IMR-90 (cell line): Measurements from ENCODE around the gene SNRPD3. TPM values are rescaled to one million over a fixed set of nuclear protein-coding genes. Genes with fewer than 3 reads are reported as not detected.
A peak's percentile ranks its signal among the peaks of the same experiment; 100 is the strongest.

Experiments
- ATAC-seq: fragments of 200-7000 bp; cut with Tn5 transposase; 2 replicates; pipeline ENCODE4 v1.9.1; 2020; ENCODE audit warnings: low read depth, mild to moderate bottlenecking, moderate library complexity
- BruUV-seq: library from RNA; stranded (reverse); fragments of 400-500 nt; replicated peaks from 2 replicates; lab custom pipeline; 2021; lab: Mats Ljungman, UMichigan
- CTCF ChIA-PET: fragments of 300-600 bp; formaldehyde crosslinking; extraction: SDS; loops from one replicate; lab custom pipeline; 2021; ENCODE audit warnings: antibody characterized with exemption; lab: Yijun Ruan, JAX
- POLR2A ChIA-PET: fragments of 300-600 bp; sonication (Branson Sonifier 250); formaldehyde crosslinking; loops from one replicate; lab custom pipeline; 2022; ENCODE audit warnings: antibody characterized with exemption; ENCODE audit not compliant: unreplicated experiment; lab: Charles Lee
- DNase-seq: peaks from one replicate; pipeline ENCODE4 v3.0.0; 2013
- H2AFZ ChIP-seq: replicated peaks from 2 replicates; pipeline ENCODE3; 2013; ENCODE audit warnings: low read length, mild to moderate bottlenecking; ENCODE audit not compliant: poor library complexity
- H2AK5ac ChIP-seq: 2 replicates; pipeline ENCODE4 v1.6.1; 2013; ENCODE audit warnings: low read depth, low read length, inconsistent platforms
- H2AK9ac ChIP-seq: replicated peaks from 2 replicates; pipeline ENCODE3; 2013; ENCODE audit warnings: mild to moderate bottlenecking, low read depth, low read length, moderate library complexity; ENCODE audit not compliant: poor library complexity
- H2BK120ac ChIP-seq: 2 replicates; pipeline ENCODE4 v1.6.1; 2013; ENCODE audit warnings: low read depth, low read length, inconsistent platforms
- H2BK15ac ChIP-seq: 3 replicates; pipeline ENCODE4 v1.6.1; 2013; ENCODE audit warnings: low read depth, low read length, inconsistent platforms
- H2BK20ac ChIP-seq: 2 replicates; pipeline ENCODE4 v1.6.1; 2013; ENCODE audit warnings: low read depth, mild to moderate bottlenecking, inconsistent platforms, low read length, moderate library complexity
- H2BK5ac ChIP-seq: 2 replicates; pipeline ENCODE4 v1.6.1; 2013; ENCODE audit warnings: mild to moderate bottlenecking, low read depth, low read length, inconsistent platforms; ENCODE audit not compliant: poor library complexity, severe bottlenecking
- H3K14ac ChIP-seq: replicated peaks from 2 replicates; pipeline ENCODE4 v1.6.1; 2013; ENCODE audit warnings: low read depth, low read length, inconsistent platforms
- H3K18ac ChIP-seq: 2 replicates; pipeline ENCODE4 v1.6.1; 2013; ENCODE audit warnings: low read depth, low read length, control low read depth
- H3K23ac ChIP-seq: 2 replicates; pipeline ENCODE4 v1.6.1; 2013; ENCODE audit warnings: low read depth, low read length, inconsistent platforms
- H3K27ac ChIP-seq: 2 replicates; pipeline ENCODE4 v1.5.1; 2013; ENCODE audit warnings: mild to moderate bottlenecking, control low read depth, low read length; ENCODE audit not compliant: insufficient read depth
- H3K27me3 ChIP-seq: 2 replicates; pipeline ENCODE4 v1.6.1; 2013; ENCODE audit warnings: low read length; ENCODE audit not compliant: control insufficient read depth, insufficient read depth
- H3K36me3 ChIP-seq: 2 replicates; pipeline ENCODE4 v1.6.1; 2013; ENCODE audit warnings: low read length, mixed read lengths; ENCODE audit not compliant: control insufficient read depth, insufficient read depth
- H3K4ac ChIP-seq: 2 replicates; pipeline ENCODE4 v1.6.1; 2013; ENCODE audit warnings: low read depth, low read length, inconsistent platforms
- H3K4me1 ChIP-seq: 2 replicates; pipeline ENCODE4 v1.6.1; 2013; ENCODE audit warnings: low read length, mixed read lengths; ENCODE audit not compliant: control insufficient read depth, insufficient read depth
- H3K4me2 ChIP-seq: 2 replicates; pipeline ENCODE4 v1.6.1; 2013; ENCODE audit warnings: low read depth, mild to moderate bottlenecking, control low read depth, low read length, moderate library complexity
- H3K4me3 ChIP-seq: 2 replicates; pipeline ENCODE4 v1.5.1; 2013; ENCODE audit warnings: low read depth, mild to moderate bottlenecking, control low read depth, low read length, moderate library complexity; ENCODE audit not compliant: insufficient read depth
- H3K56ac ChIP-seq: 2 replicates; pipeline ENCODE4 v1.6.1; 2013; ENCODE audit warnings: low read length, inconsistent platforms; ENCODE audit not compliant: insufficient read depth; ENCODE audit errors: extremely low read depth
- H3K79me1 ChIP-seq, 2 experiments: 2 replicates each; pipeline ENCODE4 v1.6.1; 2013; ENCODE audit warnings: low read length in 2 of 2, inconsistent platforms in 1 of 2, low read depth in 1 of 2
- H3K9ac ChIP-seq: 2 replicates; pipeline ENCODE4 v1.6.1; 2013; ENCODE audit warnings: low read depth, low read length, control low read depth
- H3K9me1 ChIP-seq: 2 replicates; pipeline ENCODE4 v1.6.1; 2013; ENCODE audit warnings: low read length, inconsistent platforms; ENCODE audit not compliant: insufficient read depth
- H3K9me3 ChIP-seq: 2 replicates; pipeline ENCODE4 v1.6.1; 2013; ENCODE audit warnings: low read length; ENCODE audit not compliant: control insufficient read depth, insufficient read depth
- H4K20me1 ChIP-seq: 2 replicates; pipeline ENCODE4 v1.6.1; 2013; ENCODE audit warnings: low read length, inconsistent platforms; ENCODE audit not compliant: insufficient read depth
- H4K5ac ChIP-seq: 2 replicates; pipeline ENCODE4 v1.6.1; 2013; ENCODE audit warnings: mild to moderate bottlenecking, low read depth, low read length, control low read depth
- H4K8ac ChIP-seq, 2 experiments: 2 replicates each; pipeline ENCODE4 v1.6.1; 2013; ENCODE audit warnings: low read depth in 2 of 2, low read length in 2 of 2, control low read depth in 1 of 2, inconsistent platforms in 1 of 2
- H4K91ac ChIP-seq: 2 replicates; pipeline ENCODE4 v1.6.1; 2013; ENCODE audit warnings: low read depth, low read length, inconsistent platforms; ENCODE audit not compliant: insufficient read depth
- BHLHE40 ChIP-seq: fragments of 150-350 bp; IDR thresholded peaks from 2 replicates; pipeline ENCODE4 v1.6.1; 2016; ENCODE audit warnings: mild to moderate bottlenecking, low read depth, low read length
- CEBPB ChIP-seq: IDR thresholded peaks from 2 replicates; pipeline ENCODE4 v1.6.1; 2012; ENCODE audit warnings: low read depth, low read length, improper control_type of control experiment
- FOS ChIP-seq: fragments of 150-350 bp; IDR thresholded peaks from 2 replicates; pipeline ENCODE4 v1.6.1; 2016; ENCODE audit warnings: low read depth, low read length
- MAFK ChIP-seq: IDR thresholded peaks from 2 replicates; pipeline ENCODE4 v1.6.1; 2012; ENCODE audit warnings: low read depth, low read length, improper control_type of control experiment
- MAZ ChIP-seq: IDR thresholded peaks from 2 replicates; pipeline ENCODE4 v1.6.1; 2012; ENCODE audit warnings: low read depth, mild to moderate bottlenecking, low read length, improper control_type of control experiment, moderate library complexity, borderline replicate concordance
- MXI1 ChIP-seq: IDR thresholded peaks from 2 replicates; pipeline ENCODE4 v1.6.1; 2012; ENCODE audit warnings: low read depth, mild to moderate bottlenecking, low read length, moderate library complexity, borderline replicate concordance
- NFE2L2 ChIP-seq: fragments of 150-350 bp; IDR thresholded peaks from 2 replicates; pipeline ENCODE4 v1.6.1; 2016; ENCODE audit warnings: low read depth, mild to moderate bottlenecking, low read length
- RAD21 ChIP-seq: IDR thresholded peaks from 2 replicates; pipeline ENCODE4 v1.6.1; 2012; ENCODE audit warnings: low read length, improper control_type of control experiment
- WGBS, 2 experiments: methylation state at CpG; one replicate each; pipeline versions ENCODE4 v1.1.5 to v1.1.7; 2013; ENCODE audit warnings: missing lambda C conversion rate in 2 of 2; ENCODE audit not compliant: insufficient read length in 1 of 2; ENCODE audit errors: extremely low coverage in 2 of 2; 5-methylcytosine and 5-hydroxymethylcytosine counted together
- dilution Hi-C: fragments of 300-500 bp; cut with HindIII; formaldehyde crosslinking; loops from one replicate; pipeline ENCODE4 v1.14.3; 2018; ENCODE audit warnings: low sequenced_read_pairs; ENCODE audit not compliant: unreplicated experiment
- in situ Hi-C: fragments of 300-500 bp; cut with MboI; formaldehyde crosslinking; loops from 3 replicates; pipeline ENCODE4 v1.14.3; 2019; ENCODE audit warnings: low sequenced_read_pairs, inconsistent platforms, mixed read lengths
- intact Hi-C: fragments of 100-400 bp; cut with micrococcal nuclease; formaldehyde crosslinking; loops from 2 replicates; pipeline ENCODE4 v1.10.0; 2022
- polyA plus RNA-seq, 3 experiments: library from polyadenylated mRNA; depleted of rRNA; stranded (reverse); fragments of >200 nt; gene quantifications; 2 replicates each; pipeline ENCODE4 v1.2.3, GENCODE V29; 2012; ENCODE audit warnings: low replicate concordance in 1 of 3
- total RNA-seq: library from RNA; depleted of rRNA; stranded (reverse); fragments of >200 nt; gene quantifications from 2 replicates; pipeline ENCODE4 v1.2.3, GENCODE V29; 2012
- TF ChIP-seq, protein P1 (sequence below): fragments of 150-350 bp; IDR thresholded peaks from 2 replicates; pipeline ENCODE4 v1.6.1; 2017; ENCODE audit warnings: mild to moderate bottlenecking, antibody characterized with exemption, low read length, low read depth

Gene SNRPD3
- total and polyA plus RNA-seq, 2 of the 4 experiments (the other 2 are of a cell fraction) = 158 to 283 TPM

DNA sequence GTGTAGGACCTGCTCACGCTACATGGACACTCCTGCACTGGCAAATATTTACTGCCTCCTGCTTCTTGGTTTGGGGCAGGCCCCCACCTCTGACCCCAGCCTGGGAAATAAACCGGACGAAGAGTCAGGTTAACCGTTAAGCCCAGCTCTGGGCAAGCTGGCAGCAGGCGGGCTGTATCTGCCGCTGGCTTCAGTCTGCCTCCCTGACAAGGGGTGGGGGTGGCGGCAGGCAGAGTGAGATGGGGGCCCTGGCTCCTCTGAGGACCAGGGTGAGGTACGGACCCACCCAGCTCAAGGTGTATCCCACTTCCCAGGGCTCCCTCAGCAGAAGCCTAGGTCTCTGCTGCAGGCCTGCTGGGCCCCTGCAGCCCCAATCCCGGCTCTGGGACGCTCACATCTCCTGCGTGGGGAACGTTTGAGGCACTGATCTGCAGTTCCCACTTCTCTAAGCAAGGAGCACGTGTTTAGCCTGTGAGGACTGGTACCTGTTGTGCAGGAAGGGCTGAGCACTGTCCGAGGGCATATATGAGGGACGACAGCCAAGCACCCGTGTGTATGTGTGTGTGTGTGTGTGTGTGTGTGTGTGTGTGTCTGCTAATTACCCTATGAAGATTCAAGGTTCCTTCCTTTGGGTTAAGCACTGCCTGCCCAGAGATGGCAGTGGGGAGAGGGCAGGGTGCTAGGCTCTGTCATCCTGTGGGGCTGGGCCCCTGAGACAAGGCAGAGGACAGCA lies 38.2 kb downstream of the SNRPD3 start:
- no peak for DNase-seq
- CTCF ChIA-PET = no interaction called here
- no peak overlapping the region for H4K91ac ChIP-seq
- H3K27me3 ChIP-seq = no peaks in the 10 kb centered on the region
- peaks cover 2% of the 10 kb centered on the region; the same call in 1 of the 2 replicates for H3K36me3 ChIP-seq
- no peaks in the 10 kb centered on the region for H4K20me1 ChIP-seq
- H3K79me1 ChIP-seq = peaks cover 0 to 8% of the 10 kb centered on the region in 2 experiments; a peak in 2 of 4 replicates
- no peaks in the 10 kb centered on the region for H3K9me3 ChIP-seq
- no peak overlapping the region for H2BK5ac ChIP-seq
- no TSS peak for BruUV-seq
- WGBS, 2 experiments = 73% methylated on average over 11 of the region's 16 CpGs; no CpG with 5 or more reads in 1 of the 2 experiments
- peaks cover 11% of the 10 kb centered on the region for H3K9me1 ChIP-seq
- no peak overlapping the region for H3K56ac ChIP-seq
- no peak for ATAC-seq
- no peak overlapping the region; the same call in 1 of the 2 replicates for H3K4ac ChIP-seq
- no peak overlapping the region for H4K5ac ChIP-seq
- no peak overlapping the region for H3K4me3 ChIP-seq
- H2AK9ac ChIP-seq = peak overlapping the region; percentile 1
- no peak overlapping the region for H3K9ac ChIP-seq
- TF ChIP-seq MAZ (no peak), BHLHE40 (no peak), NFE2L2 (no peak), CEBPB (no peak), RAD21 (no peak), MAFK (no peak), MXI1 (no peak), FOS (no peak)
- TF ChIP-seq, protein P1, sequence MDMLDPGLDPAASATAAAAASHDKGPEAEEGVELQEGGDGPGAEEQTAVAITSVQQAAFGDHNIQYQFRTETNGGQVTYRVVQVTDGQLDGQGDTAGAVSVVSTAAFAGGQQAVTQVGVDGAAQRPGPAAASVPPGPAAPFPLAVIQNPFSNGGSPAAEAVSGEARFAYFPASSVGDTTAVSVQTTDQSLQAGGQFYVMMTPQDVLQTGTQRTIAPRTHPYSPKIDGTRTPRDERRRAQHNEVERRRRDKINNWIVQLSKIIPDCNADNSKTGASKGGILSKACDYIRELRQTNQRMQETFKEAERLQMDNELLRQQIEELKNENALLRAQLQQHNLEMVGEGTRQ = no peak
- no peak overlapping the region for H3K23ac ChIP-seq
- H3K14ac ChIP-seq = no peak overlapping the region
- dilution Hi-C loops = no loop called here
- peak overlapping the region; percentile 63 for H2AFZ ChIP-seq
- POLR2A ChIA-PET = no interaction called here
- no peak overlapping the region for H2BK15ac ChIP-seq
- no peak overlapping the region for H3K18ac ChIP-seq
- peak overlapping the region; percentile 88 to 93; a peak in 2 of 4 replicates for H4K8ac ChIP-seq
- H2BK20ac ChIP-seq = no peak overlapping the region
- peak overlapping the region; percentile 50; the same call in 1 of the 2 replicates for H2AK5ac ChIP-seq
- H3K4me1 ChIP-seq = no peaks in the 10 kb centered on the region
- intact Hi-C loops = no loop called here
- H3K4me2 ChIP-seq = no peak overlapping the region
- no peak overlapping the region for H2BK120ac ChIP-seq
- in situ Hi-C loops = no loop called here
- H3K27ac ChIP-seq = no peak overlapping the region
